Mammary epithelial cell (primary cell): ENCODE results near the gene ALDH1B1.

Experiments used
- EZH2 ChIP-seq: IDR thresholded peaks from 2 replicates; pipeline ENCODE4 v1.6.1; 2012; ENCODE audit warnings: low read length, inconsistent platforms, borderline replicate concordance
- TF ChIP-seq, protein P1 (sequence below), 2 donors: IDR thresholded peaks in 1 of 2; conservative IDR thresholded peaks in 1 of 2; 2 replicates each; pipeline ENCODE4 v1.5.1; 2011 to 2012; ENCODE audit warnings: inconsistent platforms in 2 of 2, low read length in 2 of 2, mild to moderate bottlenecking in 2 of 2, control low read depth in 1 of 2, low read depth in 1 of 2; ENCODE audit not compliant: insufficient read depth in 1 of 2; ENCODE audit errors: extremely low read depth in 1 of 2

DNA sequence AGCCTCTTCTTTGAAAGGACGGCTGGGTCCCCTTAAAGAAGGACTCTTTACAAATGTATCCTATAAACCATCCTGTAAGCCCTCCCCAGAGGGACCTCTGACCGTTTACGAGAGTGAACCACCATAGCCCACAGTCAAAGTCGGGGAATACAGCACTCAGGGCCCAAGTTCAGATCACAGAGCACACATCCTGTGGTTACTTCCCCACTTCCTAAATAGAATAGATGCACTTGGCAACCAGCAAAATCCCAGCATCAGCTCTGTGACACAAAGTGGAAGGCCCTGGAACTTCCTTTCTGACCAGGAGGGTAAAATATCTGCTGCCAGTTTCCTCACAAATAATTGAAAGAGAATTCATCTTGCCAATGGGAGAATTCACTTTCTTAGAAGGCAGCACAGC, 38.6 kb downstream of the ALDH1B1 start:
- TF ChIP-seq, protein P1, sequence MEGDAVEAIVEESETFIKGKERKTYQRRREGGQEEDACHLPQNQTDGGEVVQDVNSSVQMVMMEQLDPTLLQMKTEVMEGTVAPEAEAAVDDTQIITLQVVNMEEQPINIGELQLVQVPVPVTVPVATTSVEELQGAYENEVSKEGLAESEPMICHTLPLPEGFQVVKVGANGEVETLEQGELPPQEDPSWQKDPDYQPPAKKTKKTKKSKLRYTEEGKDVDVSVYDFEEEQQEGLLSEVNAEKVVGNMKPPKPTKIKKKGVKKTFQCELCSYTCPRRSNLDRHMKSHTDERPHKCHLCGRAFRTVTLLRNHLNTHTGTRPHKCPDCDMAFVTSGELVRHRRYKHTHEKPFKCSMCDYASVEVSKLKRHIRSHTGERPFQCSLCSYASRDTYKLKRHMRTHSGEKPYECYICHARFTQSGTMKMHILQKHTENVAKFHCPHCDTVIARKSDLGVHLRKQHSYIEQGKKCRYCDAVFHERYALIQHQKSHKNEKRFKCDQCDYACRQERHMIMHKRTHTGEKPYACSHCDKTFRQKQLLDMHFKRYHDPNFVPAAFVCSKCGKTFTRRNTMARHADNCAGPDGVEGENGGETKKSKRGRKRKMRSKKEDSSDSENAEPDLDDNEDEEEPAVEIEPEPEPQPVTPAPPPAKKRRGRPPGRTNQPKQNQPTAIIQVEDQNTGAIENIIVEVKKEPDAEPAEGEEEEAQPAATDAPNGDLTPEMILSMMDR (conservative IDR thresholded peaks at IDR 0.05 in 1 of 2, IDR thresholded peaks at IDR 0.05 in 1 of 2; ENCODE audit: extremely low read depth in 1 of 2, insufficient read depth in 1 of 2, low read depth in 1 of 2, low read length in 2 of 2): no peak
- no peak for TF ChIP-seq EZH2
